Measurements from ENCODE around the gene RALB.

RALB gene

DNA sequence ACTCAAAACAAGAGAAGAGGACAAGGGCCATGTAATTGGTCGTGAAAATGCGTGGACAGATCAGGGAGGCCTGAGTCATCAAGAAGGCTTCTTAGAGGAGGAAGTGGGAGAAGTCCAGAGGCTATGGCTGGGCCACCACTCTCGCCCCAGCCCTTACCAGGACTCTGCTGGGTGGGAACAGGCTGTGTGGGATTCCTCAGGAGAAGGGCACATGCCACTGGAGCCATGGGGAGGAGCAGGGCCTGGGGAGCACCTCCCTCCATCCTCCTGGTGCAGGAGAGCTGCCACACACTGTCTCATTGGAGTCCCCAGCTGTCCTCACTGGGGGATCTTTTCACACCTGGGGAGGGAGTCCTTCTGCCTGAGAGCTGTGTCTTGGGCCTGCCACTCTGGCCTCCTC lies 9.4 kb upstream of the RALB start:
- DNase-seq (ENCODE audit: insufficient read length, low spot score) (no peak), FAIRE-seq (no peak)

DNA sequence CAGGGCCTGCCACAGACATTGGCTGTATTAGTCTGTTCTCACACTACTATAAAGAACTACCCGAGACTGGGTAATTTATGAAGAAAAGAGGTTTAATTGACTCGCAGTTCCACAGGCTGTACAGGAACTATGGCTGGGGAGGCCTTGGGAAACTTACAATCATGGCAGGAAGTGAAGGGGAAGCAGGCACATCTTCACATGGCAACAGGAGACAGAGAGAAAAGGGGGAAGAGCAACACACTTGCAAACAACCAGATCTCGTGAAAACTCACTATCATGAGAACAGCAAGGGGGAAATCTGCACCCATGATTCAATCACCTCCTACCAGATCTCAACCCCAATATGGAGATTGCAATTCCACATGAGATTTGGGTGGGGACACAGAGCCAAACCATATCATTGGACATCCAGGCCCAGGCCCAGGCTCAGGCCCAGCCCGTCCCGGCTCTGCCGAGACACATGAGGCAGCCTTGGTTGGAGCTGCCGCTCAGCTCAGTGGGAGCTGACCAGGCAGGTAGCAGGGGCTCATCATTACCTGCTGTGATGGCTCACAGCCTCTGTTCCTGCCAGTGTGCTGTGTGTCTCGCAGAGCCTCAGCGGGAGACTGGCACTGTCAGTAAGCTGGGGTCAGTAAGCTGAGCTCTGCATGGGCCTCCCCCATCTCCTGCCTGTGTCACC lies 8.6 kb upstream of the RALB start:
- FAIRE-seq (no peak), DNase-seq (ENCODE audit: insufficient read length, low spot score) (no peak)
- TF ChIP-seq POLR2A (IDR thresholded peaks at IDR 0.05; ENCODE audit: low read depth, low read length): no peak

More for the DNA sequence above, 9.4 kb upstream of the RALB start:
- TF ChIP-seq POLR2A (IDR thresholded peaks at IDR 0.05; ENCODE audit: low read depth, low read length): no peak

DNA sequence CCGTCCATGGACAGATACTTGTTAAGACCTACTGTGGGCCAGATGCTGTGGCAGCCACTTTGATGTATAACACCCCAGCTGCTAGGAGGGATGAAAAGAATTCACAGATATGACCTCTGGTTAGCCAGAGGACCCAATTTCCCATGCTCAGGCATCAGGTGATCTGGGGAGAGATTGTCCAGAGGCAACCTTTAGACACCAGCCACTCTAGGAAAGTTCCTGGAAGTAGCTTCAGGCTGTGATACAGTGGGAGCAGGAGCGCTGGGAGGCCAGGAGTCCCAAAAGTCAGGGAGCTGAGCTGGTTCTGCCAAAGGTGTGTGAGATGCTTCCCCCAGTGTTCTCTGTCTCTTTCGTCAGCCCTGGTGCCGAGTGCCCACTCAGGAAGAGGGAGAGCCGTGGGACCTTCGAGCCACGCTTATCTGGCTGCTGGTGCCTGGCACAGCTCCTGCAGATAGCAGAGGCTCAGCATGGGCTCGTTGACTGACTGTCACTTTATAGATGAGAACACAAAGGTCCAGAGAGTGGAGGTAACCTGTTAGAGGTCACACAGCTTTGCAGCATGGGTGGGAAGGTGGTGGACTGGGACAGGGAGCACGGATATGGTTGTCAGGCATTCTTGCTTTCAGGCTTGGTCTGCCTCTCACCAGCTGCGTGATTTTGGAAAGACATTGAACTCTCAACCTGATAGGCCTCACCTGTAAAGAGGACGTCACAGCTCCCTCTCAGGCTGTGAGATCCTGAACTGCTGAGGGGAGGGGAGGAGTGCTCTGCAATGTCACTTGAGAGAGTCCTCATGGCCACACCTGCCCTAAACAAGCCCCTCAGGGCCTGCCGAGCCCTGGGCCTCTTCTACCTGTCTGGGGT lies 7.8 kb upstream of the RALB start:
- no peak for TF ChIP-seq POLR2A (IDR thresholded peaks at IDR 0.05; ENCODE audit: low read depth, low read length)
- no peak for FAIRE-seq
- DNase-seq (ENCODE audit: insufficient read length, low spot score): no peak

DNA sequence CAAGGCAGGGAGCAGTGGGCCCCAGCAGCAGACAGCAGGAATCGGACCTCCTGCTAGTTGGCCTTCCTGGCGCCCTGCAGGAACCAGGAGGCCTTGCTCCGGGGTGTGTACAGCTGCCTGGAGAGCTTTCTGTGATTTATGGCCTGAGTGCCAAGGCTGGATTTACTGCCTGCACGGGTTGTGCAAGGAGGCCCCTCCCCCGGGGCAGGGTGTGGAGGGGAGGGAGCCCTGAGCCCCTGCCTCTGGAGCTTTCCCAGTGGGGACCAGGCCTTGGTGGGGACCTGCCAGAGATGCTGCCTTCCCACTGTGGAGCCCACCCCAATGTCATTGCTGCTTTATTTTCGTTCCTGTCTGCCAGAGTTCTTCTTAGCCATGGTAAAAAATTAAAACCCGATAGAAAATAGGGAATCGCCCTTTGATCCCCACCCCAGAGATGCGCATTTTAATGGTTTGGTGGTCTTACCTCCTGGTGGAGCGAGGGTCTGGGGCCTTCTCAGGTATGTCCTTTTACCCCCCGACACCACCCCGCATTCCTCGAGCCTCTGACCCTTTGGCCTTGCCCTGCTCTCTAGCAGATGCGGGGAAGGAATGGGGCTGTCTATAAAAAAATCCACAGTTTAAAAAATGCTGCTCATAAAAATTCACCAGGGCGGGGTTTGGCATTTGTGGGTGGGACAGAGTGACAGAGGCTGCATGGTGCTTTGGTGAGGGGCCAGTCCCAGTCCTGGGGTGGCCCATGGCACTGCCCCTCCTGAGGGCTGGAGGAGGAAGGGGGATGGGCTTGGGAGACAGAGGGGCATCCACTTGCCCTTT lies 6.9 kb upstream of the RALB start:
- FAIRE-seq (no peak), DNase-seq (ENCODE audit: insufficient read length, low spot score) (peak; percentile 74)
- TF ChIP-seq POLR2A (IDR thresholded peaks at IDR 0.05; ENCODE audit: low read depth, low read length): 0 out of 2 replicates have a peak, but pooled peaks have one; percentile 9

DNA sequence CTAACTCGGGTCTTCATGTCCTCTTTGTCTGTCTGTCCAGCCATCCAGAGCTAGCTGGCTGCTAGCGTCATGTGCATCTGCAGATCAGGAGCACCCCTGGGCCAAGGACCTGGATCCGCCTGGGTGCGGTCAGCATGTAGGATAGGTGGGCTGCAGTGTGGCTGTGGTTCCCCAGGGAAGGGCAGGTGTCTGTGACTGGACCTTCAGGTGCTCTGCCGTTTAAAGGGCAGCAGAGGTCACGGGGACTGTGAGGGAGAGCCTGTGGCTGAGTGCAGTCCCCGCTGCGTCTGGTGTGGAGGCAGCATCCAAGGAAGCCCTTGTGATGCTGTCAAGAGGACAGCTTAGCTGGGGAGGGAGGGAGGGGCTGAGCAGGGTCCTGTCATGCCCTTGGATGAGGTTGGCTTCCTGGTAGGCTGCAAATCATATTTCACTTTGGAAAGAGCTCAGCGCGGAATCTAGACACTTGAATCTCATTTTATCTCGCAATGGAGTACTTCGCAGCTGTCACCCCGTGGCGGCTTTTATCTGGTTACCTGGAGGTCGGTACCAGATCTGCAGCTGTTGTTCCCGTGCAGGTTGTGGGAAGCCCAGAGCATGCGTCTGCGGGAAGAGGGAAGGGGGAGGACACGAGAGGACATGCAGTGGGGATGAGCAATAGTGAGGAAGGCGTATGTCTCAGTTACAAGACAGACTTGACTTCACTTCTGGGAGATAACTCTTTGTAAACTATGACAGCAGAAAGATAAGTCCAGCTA lies 5.9 kb upstream of the RALB start:
- FAIRE-seq: no peak
- TF ChIP-seq POLR2A (IDR thresholded peaks at IDR 0.05; ENCODE audit: low read depth, low read length): no peak
- no peak for DNase-seq (ENCODE audit: insufficient read length, low spot score)

DNA sequence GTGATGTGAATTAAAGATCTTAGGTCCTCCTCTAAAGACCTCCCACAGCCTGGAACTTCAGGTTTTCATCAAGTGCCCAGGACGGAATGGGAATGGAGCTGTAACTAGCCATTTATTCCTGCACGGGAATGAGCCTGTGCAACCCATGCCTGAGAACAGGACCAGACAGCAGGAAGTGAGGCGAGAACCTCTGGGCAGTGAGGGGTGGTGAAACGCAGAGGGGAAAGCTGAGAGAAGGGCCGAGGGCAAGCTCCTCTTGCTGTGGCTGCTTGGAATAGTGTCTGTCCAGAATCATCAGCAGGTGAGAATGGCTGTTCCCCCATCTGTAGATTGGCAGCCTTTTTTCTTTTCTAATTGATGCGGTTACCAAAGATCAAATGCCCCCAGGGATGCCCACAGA lies 4.8 kb upstream of the RALB start:
- FAIRE-seq: no peak

DNA sequence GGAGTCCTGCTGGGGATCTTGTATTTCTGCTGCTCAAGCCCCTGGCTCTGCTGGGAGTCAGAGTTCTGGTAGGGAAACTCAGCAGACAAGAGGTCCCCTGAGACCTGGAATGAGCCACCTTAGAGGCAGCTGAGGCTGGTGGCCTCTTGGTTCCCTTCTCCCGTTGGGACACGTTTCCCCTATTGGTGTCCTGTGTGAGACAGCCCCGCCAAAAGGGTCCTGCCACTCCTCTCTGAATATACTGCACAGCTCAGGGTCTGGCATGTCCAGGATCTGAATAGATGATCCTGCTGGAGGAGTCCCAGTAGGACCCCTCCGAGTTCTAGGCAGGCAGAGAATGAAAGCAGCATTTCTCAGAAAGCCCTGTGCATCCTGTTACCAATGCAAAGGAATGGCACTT lies 2.0 kb upstream of the RALB start:
- DNase-seq (ENCODE audit: insufficient read length, low spot score): no peak
- FAIRE-seq: no peak
- TF ChIP-seq POLR2A (IDR thresholded peaks at IDR 0.05; ENCODE audit: low read depth, low read length): no peak

More for the DNA sequence above, 4.8 kb upstream of the RALB start:
- no peak for DNase-seq (ENCODE audit: insufficient read length, low spot score)
- no peak for TF ChIP-seq POLR2A (IDR thresholded peaks at IDR 0.05; ENCODE audit: low read depth, low read length)

DNA sequence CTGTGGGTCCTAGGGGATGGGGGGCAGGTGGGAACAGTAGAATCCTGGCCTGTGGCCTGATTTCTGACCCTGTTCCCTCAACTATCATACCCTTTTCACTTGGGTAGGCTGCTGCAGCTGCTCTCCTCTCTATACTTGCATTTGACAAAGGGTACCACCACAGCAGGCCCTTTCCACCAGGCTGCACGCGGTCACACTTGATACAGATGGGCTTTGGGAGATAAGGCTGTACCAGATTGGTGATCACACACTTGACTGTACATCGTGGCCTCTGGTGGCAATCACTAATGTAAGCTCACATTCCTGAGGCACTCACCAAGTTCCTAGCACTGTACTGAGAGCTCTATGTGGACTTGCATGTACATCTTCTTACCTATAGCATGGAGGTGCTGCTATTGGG lies 1.6 kb upstream of the RALB start:
- TF ChIP-seq POLR2A (IDR thresholded peaks at IDR 0.05; ENCODE audit: low read depth, low read length): no peak
- no peak for FAIRE-seq
- DNase-seq (ENCODE audit: insufficient read length, low spot score): no peak

DNA sequence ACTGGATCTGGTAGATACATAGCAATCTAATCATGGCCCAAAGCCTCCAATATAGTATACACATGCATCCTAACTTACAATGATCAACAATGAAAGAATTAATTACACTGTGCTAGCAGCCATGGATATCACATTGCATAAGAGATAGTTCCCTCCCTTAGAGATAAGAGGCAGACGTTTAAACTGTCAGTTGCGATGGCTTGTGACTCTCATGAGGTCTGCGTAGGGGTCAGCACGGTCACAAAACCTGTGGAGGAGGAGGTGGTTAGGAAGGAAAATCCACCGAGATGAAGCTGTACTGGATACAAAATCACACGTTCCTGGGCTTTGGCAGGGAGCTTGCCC lies 800 bp upstream of the RALB start:
- no peak for TF ChIP-seq POLR2A (IDR thresholded peaks at IDR 0.05; ENCODE audit: low read depth, low read length)
- FAIRE-seq (no peak), DNase-seq (ENCODE audit: insufficient read length, low spot score) (no peak)

DNA sequence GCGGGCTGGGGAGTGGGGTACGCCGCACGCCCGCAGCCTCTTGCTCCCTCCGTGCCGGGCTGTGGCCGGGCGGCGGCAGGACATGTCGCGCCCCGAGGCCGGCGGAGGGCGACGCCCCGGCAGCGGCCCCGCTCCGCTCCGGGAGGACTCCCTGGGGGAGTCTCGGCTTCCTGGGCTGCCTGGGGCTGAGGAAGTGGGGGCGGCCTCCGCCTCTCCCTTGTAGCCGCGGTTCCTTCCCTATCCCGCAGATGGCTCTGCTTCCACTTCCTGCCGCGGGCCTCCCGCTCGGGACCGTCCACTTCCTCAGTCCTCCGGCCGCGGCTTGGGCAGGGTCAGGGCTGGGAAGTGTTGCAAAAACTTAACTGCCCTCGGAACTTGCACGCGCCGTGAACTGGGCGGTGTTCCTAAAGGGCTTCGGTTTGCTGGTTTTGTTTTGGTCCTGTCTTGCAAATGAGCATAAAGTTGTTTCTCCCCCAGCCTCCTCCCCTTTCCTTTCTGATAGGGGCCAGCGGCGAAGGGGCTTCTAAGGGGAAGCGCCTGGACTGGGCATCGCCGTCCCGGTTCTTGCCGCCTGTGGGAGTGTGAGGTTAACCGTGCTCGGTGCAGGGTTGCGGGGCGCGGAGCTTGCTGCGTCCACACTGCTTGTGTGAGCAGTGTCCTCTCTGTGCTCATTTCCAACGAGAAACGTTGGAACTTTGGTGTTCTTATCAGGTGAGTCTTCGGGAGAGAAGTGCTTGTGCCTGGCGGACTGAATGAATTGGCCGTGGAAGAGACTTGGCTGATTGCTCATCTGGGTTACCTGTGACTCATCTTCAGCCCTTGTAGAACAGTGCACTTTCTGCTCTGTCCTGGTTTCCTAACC lies 600 bp downstream of the RALB start:
- peak; percentile 76 for DNase-seq (ENCODE audit: insufficient read length, low spot score)
- peak; percentile 41 for FAIRE-seq
- TF ChIP-seq POLR2A (IDR thresholded peaks at IDR 0.05; ENCODE audit: low read depth, low read length): no peak

DNA sequence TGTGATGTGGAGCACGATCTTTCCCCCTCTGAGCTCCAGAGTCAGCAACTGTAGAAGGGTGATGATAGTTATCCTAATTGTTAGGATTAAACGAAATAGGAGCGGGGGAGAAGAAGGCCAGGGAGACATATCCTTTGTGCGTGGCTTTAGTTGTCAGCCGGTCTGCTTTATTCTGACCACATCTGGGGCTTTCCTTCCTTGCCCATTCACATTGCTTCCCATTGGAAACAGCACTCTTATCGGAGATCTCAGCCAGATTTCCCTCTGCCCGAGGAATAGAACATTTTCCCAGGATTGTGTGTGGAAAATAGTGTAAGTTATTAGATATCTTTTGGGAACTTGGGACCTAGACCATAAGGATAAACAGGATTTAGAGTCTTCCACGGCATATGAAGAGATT lies 1.5 kb downstream of the RALB start:
- no peak for TF ChIP-seq POLR2A (IDR thresholded peaks at IDR 0.05; ENCODE audit: low read depth, low read length)
- DNase-seq (ENCODE audit: insufficient read length, low spot score): no peak
- FAIRE-seq: no peak

DNA sequence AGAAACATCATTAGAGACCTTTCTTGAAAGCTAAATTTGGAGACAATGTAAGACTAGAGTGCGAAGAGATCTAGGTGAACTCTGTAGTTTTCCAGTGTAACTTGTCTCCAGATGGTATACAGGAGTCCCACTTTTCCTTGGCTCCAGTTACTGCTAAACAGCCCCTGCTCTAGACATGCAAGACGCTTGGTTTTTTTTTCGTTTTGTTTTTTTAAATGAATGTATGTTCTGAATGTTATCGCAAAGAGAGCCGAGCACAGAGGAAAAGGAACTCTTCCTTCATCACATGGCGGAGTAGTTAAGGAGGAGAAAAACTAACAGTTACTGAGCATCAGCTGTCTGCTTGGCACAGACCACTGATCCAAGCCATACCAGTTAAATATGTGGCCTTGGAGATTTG lies 2.4 kb downstream of the RALB start:
- FAIRE-seq (no peak), DNase-seq (ENCODE audit: insufficient read length, low spot score) (no peak)
- no peak for TF ChIP-seq POLR2A (IDR thresholded peaks at IDR 0.05; ENCODE audit: low read depth, low read length)
